Coronary artery (tissue), 2 donors: ENCODE data around the gene SAMM50.
A peak's percentile ranks its signal among the peaks of the same experiment; 100 is the strongest.

ENCODE experiments used
- DNase-seq: peaks from one replicate; pipeline ENCODE4 v3.0.0-alpha.2; 2017; ENCODE audit warnings: low spot score
- H3K27ac ChIP-seq, 2 donors: fragments of 200-600 bp; sonication (generic); one replicate each; pipeline ENCODE4 v1.5.1; 2016 to 2019
- H3K4me3 ChIP-seq: fragments of 200-600 bp; sonication (generic); 2 replicates; pipeline ENCODE4 v1.5.1; 2016; ENCODE audit warnings: mild to moderate bottlenecking, moderate library complexity
- TF ChIP-seq, protein P1 (sequence below): fragments of 200-600 bp; sonication (generic); IDR thresholded peaks from one replicate; pipeline ENCODE4 v1.5.1; 2019; ENCODE audit warnings: antibody characterized with exemption

Gene SAMM50

DNA sequence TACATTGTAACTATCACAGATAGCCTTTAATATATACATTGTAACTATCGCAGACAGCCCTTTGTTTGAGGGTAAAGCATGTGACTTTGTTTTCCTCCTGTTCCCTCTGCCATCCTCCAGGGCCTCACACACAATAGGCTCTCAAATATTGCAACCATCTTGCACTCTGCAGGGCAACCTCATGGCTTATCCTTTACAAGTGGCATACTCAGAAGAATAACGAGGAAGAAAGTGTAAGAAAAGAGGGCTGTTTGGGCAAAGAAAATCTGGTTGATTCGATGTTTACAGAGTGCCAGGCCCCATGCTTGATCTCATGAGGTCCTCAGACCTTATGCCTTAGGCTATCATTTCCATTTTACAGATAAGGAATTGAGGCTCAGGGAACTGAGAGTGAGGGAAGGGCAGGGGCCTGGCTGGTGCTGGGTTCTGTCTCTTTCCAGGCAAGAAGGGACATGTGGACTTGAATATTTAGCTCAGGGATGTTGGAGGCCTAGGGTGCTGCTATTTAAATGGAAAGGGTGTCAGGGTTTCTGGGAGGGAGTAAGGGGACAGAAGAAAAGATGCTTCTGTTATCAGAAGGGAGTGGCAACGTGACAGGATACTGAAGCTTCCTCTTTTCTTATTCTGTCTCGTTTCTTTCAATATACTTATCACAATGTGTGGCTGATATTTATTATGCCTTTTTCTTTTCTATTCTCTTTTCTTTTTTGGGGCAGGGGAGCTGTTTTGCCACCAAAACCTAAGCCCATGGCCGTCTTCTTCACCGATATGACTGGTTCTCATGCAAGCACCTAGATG, 1.1 kb upstream of the SAMM50 start:
- DNase-seq, result no peak
- TF ChIP-seq, protein P1, sequence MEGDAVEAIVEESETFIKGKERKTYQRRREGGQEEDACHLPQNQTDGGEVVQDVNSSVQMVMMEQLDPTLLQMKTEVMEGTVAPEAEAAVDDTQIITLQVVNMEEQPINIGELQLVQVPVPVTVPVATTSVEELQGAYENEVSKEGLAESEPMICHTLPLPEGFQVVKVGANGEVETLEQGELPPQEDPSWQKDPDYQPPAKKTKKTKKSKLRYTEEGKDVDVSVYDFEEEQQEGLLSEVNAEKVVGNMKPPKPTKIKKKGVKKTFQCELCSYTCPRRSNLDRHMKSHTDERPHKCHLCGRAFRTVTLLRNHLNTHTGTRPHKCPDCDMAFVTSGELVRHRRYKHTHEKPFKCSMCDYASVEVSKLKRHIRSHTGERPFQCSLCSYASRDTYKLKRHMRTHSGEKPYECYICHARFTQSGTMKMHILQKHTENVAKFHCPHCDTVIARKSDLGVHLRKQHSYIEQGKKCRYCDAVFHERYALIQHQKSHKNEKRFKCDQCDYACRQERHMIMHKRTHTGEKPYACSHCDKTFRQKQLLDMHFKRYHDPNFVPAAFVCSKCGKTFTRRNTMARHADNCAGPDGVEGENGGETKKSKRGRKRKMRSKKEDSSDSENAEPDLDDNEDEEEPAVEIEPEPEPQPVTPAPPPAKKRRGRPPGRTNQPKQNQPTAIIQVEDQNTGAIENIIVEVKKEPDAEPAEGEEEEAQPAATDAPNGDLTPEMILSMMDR, result no peak
- no peak overlapping the region for H3K27ac ChIP-seq
- peak overlapping the region; percentile 89 for H3K4me3 ChIP-seq

DNA sequence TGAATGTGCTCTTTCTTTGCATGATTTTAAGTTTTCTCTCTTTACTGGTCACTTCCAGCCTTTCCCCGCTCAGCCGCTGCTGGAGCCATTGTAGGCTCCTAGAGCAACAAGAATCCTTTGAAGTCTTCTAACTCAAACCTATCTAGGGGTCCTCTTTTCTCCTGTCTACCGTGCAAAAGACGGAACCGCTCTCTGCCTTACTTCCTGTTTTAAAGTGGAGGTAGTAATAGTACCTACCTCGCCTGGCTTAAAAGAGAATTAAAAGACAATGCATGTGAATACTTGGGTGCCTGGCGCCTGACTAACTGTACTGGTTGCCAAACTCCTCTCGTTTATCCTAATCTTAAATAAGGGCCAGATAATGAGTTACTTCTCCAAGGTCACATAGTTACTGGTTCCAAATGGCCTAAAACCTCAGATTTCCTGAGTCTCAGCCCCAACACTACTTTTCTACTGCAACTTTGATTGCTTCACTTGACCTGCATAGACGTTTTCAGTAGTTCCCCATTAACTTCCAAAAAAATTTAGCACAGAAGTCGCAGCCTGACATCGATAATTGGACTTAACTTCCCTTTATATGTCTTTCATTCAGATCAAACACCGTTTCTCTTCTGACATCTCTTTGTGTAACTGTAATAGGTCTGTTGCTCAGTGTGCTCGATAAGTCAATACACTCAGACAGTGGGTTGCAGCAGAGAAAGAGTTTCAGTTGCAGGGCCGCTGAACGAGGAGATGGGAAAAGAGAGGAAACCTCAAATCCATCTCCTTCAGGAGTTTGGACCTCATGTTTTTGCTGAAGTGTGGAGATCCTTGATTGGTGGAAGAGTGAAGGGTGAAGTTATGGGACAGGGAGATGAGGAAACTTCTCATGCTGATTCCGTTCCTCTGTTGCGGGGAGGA, 891 bp downstream of the SAMM50 start:
- TF ChIP-seq, protein P1, result no peak
- peak overlapping the region; percentile 66 to 80 for H3K27ac ChIP-seq
- DNase-seq, result no peak
- H3K4me3 ChIP-seq, result peak overlapping the region; percentile 89

DNA sequence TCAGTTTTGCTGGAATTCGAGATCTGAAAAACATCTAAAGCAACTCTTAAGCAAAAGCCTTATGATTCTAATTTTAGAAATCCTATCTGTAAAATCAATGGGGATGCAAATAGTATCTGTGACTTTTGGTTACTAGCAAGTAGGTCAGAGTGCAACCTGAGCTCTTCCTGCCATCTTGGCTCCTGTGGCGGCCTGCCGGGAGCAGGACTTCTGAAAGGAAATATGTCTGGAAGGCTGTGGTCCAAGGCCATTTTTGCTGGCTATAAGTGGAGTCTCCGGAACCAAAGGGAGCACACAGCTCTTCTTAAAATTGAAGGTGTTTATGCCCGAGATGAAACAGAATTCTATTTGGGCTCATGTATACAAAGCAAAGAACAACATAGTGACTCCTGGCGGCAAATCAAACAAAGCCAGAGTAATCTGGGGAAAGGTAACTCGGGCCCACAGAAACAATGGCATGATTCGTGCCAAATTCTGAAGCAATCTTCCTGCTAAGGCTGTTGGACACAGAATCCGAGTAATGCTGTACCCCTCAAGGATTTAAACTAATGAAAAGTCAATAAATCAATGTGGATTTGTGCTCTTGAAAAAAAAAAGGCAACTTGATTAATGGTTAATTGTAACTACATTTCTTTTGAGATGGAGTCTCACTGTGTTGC, 1.7 kb downstream of the SAMM50 start:
- no peak for DNase-seq
- H3K4me3 ChIP-seq, result peak overlapping the region; percentile 89
- no peak overlapping the region for H3K27ac ChIP-seq
- TF ChIP-seq, protein P1, result no peak

DNA sequence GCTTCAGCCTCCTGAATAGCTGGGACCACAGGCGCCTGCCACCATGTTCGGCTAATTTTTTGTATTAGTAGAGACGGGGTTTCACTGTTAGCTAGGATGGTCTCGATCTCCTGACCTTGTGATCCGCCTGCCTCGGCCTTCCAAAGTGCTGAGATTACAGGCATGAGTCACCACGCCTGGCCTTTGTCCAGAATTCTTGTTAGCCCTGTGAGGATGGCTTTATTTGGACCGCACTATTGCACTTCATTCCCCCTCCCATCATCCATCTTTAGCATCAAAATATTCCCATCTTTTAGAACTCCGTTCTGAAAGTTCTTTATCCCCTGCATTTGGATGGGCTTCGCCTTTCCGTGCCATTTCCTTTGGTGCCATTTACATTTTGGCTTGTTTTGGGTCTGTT, 2.6 kb downstream of the SAMM50 start:
- TF ChIP-seq, protein P1, result no peak
- no peak overlapping the region for H3K27ac ChIP-seq
- no peak overlapping the region for H3K4me3 ChIP-seq
- DNase-seq, result no peak

DNA sequence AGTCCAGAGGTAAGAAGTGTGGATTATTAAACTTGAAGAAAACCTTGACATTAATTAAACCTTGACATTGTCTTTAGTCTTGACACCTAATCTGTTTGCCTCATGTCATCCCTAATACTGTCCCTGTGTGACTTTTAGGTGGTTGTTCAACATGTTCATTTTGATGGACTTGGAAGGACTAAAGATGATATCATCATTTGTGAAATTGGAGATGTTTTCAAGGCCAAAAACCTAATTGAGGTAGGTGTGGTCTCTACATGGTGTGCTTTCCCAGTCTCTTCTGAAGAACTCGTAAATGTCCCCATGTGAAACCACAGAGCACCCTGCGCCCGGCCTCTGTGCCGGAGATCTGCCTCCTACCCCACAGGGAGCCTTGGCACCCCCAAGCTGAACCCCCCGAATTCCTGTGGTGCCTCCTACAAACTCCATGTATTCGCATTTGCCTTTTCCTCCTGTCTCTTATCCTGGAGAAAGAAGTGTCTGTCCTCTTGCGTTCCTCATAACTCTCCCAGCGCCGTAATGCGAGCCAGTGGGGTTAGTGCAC, 9.1 kb downstream of the SAMM50 start:
- no peak overlapping the region for H3K4me3 ChIP-seq

DNA sequence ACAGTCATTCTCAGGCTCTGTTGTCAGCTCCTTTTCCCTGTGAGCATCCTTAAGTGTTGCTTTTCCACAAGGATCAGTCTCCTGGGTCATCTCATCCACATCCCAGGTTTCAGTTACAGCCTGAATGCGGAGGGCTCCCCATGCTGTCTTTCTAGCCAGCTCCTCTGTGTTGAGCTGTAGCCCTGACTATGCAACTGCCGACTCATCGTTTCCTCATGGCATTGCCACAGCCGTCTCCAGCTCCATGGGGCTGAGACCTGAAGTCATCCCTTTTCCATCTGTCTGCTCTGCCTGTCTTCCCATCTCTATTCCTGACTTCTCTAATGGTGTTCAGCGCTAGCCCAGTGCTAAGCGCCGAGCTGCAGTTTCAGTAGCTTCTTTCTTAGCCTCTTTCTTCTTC, 11.8 kb downstream of the SAMM50 start:
- Histone ChIP-seq H3K27ac (no peak overlapping the region), H3K4me3 (no peak overlapping the region)
- TF ChIP-seq, protein P1, result no peak
- peak; percentile 24 for DNase-seq

More for the DNA sequence above, 9.1 kb downstream of the SAMM50 start:
- H3K27ac ChIP-seq, result no peak overlapping the region
- peak; percentile 35 for DNase-seq
- TF ChIP-seq, protein P1, result no peak
